WI38 (cell line): Measurements from ENCODE around the gene SIN3A.
"Not testable (repeated sequence)": the region's sequence is repeated elsewhere in the genome, so short reads cannot be mapped to it uniquely, and the experiment has no call there.

ENCODE experiments used
- H3K4me3 ChIP-seq: 2 replicates; pipeline ENCODE4 v1.5.1; 2011; ENCODE audit warnings: low read depth, mild to moderate bottlenecking, control low read depth, low read length
- TF ChIP-seq, protein P1 (sequence below): IDR thresholded peaks from 2 replicates; pipeline ENCODE4 v1.5.1; 2012; ENCODE audit warnings: low read depth, mild to moderate bottlenecking, control low read depth, low read length

Gene SIN3A

DNA sequence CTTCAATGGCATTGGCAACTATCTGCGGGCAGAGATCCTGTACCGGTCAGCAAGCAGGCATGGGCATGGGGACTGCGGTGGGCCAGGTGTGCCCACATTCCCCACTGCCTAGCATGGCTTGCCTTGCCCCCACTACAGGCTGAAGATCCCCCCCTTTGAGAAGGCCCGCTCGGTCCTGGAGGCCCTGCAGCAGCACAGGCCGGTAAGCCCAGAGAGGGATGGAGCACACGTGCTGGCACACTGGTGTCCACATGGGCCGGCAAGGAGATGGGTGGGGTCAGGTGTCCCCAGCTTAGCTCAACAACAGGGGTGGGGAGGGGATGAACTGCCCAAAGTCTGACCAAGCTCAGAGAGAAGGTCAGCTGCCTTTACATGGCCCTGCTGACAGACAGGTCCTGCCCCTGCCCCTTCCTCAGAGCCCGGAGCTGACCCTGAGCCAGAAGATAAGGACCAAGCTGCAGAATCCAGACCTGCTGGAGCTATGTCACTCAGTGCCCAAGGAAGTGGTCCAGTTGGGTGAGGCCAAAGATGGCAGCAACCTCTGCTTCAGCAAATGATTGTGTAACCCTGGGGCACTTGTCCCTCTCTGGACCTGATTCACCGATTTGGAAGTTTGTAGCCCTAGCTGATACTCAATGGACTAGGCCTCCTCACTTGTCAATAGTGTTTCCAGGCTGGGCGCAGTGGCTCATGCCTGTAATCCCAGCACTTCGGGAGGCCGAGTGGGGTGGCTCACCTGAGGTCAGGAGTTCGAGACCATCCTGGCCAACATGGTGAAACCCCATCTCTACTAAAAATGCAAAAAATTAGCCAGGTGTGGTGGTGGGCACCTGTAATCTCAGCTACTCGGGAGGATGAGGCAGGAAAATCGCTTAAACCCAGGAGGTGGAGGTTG lies 99.1 kb downstream of the SIN3A start:
- TF ChIP-seq, protein P1, sequence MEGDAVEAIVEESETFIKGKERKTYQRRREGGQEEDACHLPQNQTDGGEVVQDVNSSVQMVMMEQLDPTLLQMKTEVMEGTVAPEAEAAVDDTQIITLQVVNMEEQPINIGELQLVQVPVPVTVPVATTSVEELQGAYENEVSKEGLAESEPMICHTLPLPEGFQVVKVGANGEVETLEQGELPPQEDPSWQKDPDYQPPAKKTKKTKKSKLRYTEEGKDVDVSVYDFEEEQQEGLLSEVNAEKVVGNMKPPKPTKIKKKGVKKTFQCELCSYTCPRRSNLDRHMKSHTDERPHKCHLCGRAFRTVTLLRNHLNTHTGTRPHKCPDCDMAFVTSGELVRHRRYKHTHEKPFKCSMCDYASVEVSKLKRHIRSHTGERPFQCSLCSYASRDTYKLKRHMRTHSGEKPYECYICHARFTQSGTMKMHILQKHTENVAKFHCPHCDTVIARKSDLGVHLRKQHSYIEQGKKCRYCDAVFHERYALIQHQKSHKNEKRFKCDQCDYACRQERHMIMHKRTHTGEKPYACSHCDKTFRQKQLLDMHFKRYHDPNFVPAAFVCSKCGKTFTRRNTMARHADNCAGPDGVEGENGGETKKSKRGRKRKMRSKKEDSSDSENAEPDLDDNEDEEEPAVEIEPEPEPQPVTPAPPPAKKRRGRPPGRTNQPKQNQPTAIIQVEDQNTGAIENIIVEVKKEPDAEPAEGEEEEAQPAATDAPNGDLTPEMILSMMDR, result no peak
- no peak overlapping the region for H3K4me3 ChIP-seq

DNA sequence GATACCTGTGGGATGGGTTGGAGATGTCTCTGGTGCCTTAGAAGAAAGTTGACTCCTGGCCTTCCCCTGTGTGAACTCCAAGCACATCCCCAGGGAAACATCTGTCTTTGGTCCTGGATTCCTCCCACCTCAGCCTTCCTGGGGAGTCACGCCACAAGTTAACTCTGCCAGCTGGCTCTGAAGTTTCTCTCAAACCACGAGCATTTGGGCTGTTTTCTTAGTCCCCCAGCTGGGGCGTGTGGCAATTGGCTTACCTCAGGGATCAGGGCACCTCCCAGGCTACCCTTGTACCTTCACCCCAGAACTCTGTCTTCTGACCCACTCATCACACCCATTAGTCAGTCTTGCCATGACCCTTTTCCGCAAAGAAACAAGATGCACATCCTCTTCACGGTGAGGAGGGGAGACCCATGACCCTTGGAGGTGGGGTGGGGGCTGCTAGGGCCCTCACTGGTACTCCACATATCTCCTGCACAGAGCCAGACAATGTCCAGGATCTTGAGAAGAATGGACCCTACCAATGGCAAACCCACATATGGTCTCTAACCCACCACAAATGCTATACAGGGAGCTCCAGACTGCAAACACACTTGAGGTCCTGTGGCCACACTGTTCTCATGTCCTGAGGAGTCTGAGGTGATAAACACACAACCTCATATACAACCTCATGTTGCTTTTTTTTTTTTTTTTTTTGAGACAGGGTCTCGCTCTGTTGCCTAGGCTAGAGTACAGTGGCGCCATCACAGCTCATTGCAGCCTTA lies 100.7 kb downstream of the SIN3A start:
- TF ChIP-seq, protein P1, result no peak
- H3K4me3 ChIP-seq, result no peak overlapping the region

DNA sequence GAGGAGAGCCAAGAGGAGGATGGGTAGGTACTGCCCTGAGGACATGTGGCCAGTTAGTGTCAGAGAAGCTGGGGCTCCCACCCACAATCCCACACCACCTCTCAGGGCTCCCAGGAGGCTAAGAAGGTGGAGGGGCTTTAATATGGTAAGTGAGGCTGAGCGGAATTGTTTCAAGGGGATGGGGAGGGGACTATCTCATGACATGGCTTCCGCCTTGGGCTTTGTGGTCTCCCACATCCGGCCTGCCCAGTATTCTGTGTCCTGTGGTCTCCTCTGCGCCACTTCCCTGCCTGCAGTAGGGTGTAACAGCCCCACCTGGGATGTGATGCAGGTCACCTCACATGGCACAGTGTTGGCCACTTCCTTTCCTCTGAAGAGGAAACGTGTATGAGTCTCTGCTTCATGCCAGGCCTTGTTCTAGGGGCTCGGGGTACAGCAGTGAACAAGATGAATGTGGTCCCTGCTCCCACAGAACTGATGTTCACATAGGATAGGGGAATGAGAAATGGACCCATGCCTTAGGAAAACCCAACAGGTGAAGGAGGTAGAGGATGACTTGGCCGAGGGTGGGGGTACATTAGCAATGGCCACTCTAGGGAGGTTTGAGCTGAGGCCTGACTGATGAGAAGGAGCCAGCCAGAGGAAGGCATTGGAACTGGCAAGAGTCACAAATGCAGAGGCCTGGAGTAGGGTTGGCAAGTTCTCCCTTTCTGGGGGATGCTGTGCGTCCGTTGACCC lies 101.5 kb downstream of the SIN3A start:
- H3K4me3 ChIP-seq, result no peak overlapping the region

DNA sequence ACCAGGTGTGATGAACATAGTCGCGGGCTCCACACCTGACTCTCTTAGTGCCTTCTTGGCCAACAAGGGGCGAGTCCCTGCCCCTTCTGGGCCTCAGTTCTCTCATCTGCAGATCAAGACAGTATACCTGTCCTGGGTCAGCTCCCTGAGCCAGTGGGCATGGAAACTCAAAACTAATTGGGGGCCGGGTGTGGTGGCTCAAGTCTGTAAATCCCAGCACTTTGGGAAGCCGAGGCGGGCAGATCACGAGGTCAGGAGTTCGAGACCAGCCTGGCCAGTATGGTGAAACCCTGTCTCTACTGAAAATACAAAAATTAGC lies 102.2 kb downstream of the SIN3A start:
- not testable (repeated sequence) for H3K4me3 ChIP-seq

More for the DNA sequence above, 101.5 kb downstream of the SIN3A start:
- TF ChIP-seq, protein P1, result no peak

DNA sequence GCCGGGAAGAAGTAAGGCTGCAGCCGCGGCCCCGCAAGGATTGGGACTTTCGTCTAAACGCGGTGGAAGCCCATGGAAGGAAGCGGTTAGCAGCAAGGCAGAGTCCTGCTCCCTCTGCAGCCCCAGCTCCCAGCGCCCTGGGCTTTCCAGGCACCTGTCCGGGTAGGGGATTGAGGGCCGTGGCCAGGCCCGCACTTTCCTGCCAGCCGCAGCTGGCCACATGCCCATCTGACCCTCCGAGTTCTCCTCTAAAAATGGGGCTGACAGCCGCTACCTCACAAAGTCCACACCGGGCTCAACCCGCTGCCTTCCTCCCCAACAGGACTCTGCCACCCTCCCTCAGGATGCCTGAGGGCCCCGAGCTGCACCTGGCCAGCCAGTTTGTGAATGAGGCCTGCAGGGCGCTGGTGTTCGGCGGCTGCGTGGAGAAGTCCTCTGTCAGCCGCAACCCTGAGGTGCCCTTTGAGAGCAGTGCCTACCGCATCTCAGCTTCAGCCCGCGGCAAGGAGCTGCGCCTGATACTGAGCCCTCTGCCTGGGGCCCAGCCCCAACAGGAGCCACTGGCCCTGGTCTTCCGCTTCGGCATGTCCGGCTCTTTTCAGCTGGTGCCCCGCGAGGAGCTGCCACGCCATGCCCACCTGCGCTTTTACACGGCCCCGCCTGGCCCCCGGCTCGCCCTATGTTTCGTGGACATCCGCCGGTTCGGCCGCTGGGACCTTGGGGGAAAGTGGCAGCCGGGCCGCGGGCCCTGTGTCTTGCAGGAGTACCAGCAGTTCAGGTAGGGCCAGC lies 102.7 kb downstream of the SIN3A start:
- H3K4me3 ChIP-seq, result peak overlapping the region; percentile 70
- TF ChIP-seq, protein P1, result no peak

DNA sequence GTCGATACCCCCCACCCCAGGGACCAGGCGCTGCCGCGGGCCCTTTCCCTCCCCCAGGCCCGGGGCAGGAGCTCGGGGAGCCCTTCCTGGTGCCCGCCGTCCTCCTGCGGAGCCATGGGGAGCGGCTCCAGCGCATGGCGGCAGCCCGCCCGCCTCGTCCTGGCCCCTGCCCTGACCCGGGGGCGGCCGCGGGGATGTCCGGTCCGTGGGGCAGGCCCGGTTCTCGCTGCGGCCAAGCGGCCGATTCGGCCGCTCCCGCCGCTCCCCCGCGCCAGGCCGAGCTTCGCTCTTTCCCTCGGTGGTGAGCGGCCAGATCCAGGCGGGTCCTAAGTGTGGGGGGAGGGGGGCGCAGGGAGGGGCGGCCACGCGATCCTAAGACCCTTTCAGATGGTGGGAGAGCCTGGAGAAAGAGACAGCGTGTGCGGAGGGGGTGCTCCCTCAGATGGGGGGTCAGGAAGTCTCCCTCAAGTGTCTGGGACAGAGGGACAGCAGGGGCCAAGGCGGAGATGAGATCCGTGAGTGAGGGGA lies 103.4 kb downstream of the SIN3A start:
- H3K4me3 ChIP-seq, result peak overlapping the region; percentile 70
- TF ChIP-seq, protein P1, result no peak
